ENCODE data around the gene HPD. TPM values are rescaled to one million over a fixed set of nuclear protein-coding genes. Genes with fewer than 3 reads are reported as not detected.
A peak's percentile ranks its signal among the peaks of the same experiment; 100 is the strongest.

Gene HPD
- polyA plus RNA-seq, 1 of the 3 experiments (the other 2 are of a cell fraction): 1.9 TPM

DNA sequence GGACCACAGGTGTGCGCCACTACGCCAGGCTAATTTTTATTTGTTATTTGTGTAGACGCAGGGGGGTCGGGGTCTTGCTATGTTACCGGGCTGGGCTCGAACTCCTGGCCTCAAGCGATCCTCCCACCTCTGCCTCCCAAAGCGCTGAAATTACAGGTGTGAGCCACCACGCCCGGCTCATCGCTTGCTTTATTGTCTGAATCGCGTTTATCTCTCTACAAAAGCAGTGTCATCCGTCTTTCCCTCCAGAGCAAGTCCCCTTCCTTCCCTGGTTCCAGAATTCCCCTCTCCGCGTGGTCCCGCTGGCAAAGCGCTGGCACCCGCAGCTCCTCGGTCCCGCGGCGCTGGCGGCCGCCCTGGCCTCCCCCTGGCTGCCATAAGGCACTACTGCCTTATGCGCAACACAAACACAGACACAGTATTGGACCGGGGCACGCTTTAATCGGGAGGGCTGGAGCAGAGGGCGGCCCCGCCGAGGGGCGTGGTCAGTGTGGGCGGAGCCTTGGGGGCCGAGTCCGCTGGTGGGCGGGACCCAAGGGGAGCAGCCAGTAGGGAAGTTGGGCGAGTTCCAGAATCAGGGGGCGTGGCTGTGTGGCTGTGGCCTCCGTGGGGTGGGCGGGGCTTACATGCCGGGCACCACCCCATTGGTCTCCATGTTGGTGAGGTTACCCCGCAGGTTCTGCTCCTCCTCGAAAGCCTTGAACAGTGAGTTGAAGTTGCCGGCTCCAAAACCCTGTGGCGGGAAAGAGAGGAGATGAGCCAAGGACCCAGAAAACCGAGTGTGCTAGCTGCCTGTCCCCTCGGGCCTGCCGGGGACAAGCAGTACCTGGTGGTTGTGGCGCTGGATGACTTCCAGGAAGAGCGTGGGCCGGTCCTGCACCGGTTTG lies 19.3 kb downstream of the HPD start:
- Histone ChIP-seq H3K9ac (peak overlapping the region; percentile 64), H3K9me3 (no peaks in the 10 kb centered on the region), H2AFZ (ENCODE audit: low read depth) (peak overlapping the region; percentile 95), H3K4me2 (peak overlapping the region; percentile 81), H3K79me2 (ENCODE audit: insufficient read depth) (no peaks in the 10 kb centered on the region), H3K4me1 (ENCODE audit: control insufficient read depth in 1 of 2, insufficient read depth in 2 of 2, low read depth in 1 of 2, low read length in 1 of 2) (no peaks in the 10 kb centered on the region; a peak in 1 of 4 replicates), H3F3A (replicated peaks; ENCODE audit: insufficient read depth) (peaks cover 5% of the 10 kb centered on the region), H4K20me1 (ENCODE audit: insufficient read depth) (no peaks in the 10 kb centered on the region), H3K4me3 (ENCODE audit: low read depth in 2 of 2, low read length in 1 of 2) (peak overlapping the region; percentile 57 to 74), H3K36me3 (replicated peaks in 1 of 2; ENCODE audit: control insufficient read depth in 1 of 2, insufficient read depth in 2 of 2, low read length in 1 of 2) (no peaks in the 10 kb centered on the region), H3K27ac (ENCODE audit: low read depth in 2 of 2, low read length in 1 of 2) (peak overlapping the region; percentile 32 to 48; a peak in 2 of 4 replicates), H3K9me2 (no peaks in the 10 kb centered on the region), H3K27me3 (ENCODE audit: insufficient read depth) (no peaks in the 10 kb centered on the region)
- DNase-seq: peak; percentile 99
- 14% methylated on average over 38 of the region's 53 CpGs for whole genome bisulfite sequencing (ENCODE audit: low lambda C conversion rate)
- ChIA-PET POLR2A (interaction anchor here (1.0 to 1.7 kb wide), 3 partner anchors 12 to 41 kb away, joined by 3 to 15 read pairs (median 3); no protein-coding TSS in a partner anchor), CTCF (interaction anchor here (0.7 to 7.6 kb wide), 10 partner anchors 12 to 141 kb away, joined by 3 to 49 read pairs (median 4); partner anchors contain the start of genes PSMD9 and RHOF)
- TF ChIP-seq CHD2 (IDR thresholded peaks at IDR 0.05; ENCODE audit: low read length, partially characterized antibody) (no peak), SIN3A (IDR thresholded peaks at IDR 0.05; ENCODE audit: borderline replicate concordance, low read depth, low read length) (0 out of 2 replicates have a peak, but pooled peaks have one; percentile 28), SMC3 (IDR thresholded peaks at IDR 0.05; ENCODE audit: low read depth, low read length) (peak; percentile 21; the same call in 1 of the 2 replicates), EZH2phosphoT487 (IDR thresholded peaks at IDR 0.05; ENCODE audit: borderline replicate concordance, low read depth) (no peak), MXI1 (IDR thresholded peaks at IDR 0.05; ENCODE audit: low read depth, low read length) (peak; percentile 61), POLR2AphosphoS5 (IDR thresholded peaks at IDR 0.05; ENCODE audit: low read depth, low read length) (peak; percentile 63), FOXJ3 (CRISPR knock-in tag; IDR thresholded peaks at IDR 0.05) (0 out of 2 replicates have a peak, but pooled peaks have one; percentile 14), NRF1 (IDR thresholded peaks at IDR 0.05; ENCODE audit: low read depth, low read length) (peak; percentile 34; the same call in 1 of the 2 replicates), TAF1 (IDR thresholded peaks at IDR 0.05; ENCODE audit: borderline replicate concordance, low read depth, low read length) (peak; percentile 17; the same call in 1 of the 2 replicates), MEF2A (IDR thresholded peaks at IDR 0.05; ENCODE audit: borderline replicate concordance, low read depth) (no peak)
- TF ChIP-seq, protein P1, sequence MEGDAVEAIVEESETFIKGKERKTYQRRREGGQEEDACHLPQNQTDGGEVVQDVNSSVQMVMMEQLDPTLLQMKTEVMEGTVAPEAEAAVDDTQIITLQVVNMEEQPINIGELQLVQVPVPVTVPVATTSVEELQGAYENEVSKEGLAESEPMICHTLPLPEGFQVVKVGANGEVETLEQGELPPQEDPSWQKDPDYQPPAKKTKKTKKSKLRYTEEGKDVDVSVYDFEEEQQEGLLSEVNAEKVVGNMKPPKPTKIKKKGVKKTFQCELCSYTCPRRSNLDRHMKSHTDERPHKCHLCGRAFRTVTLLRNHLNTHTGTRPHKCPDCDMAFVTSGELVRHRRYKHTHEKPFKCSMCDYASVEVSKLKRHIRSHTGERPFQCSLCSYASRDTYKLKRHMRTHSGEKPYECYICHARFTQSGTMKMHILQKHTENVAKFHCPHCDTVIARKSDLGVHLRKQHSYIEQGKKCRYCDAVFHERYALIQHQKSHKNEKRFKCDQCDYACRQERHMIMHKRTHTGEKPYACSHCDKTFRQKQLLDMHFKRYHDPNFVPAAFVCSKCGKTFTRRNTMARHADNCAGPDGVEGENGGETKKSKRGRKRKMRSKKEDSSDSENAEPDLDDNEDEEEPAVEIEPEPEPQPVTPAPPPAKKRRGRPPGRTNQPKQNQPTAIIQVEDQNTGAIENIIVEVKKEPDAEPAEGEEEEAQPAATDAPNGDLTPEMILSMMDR (IDR thresholded peaks at IDR 0.05): peak; percentile 40; the same call in 1 of the 2 replicates
- TF ChIP-seq, protein P2, sequence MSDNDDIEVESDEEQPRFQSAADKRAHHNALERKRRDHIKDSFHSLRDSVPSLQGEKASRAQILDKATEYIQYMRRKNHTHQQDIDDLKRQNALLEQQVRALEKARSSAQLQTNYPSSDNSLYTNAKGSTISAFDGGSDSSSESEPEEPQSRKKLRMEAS (IDR thresholded peaks at IDR 0.05; ENCODE audit: low read depth): peak; percentile 64; the same call in 1 of the 2 replicates

DNA sequence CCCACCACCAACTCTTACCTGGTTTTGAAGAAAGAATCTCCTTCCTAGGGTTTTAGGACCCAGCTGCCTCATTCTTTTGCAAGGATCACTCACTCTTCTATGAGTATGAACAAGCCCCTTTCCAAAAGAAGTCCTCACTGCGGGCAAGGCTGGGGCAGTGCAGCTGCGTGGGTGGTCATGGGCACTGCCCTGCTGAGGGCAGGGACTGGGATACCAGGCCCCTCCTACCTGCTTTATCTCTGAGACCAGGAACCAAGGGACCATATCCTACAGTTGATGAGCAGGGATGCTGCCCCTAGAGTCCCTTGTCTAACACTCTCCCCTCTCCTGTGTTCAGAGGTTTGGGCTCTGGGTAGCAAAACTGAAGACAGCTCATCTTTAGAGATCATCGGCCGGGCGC lies 20.5 kb downstream of the HPD start:
- 100% methylated on average over 3 of the region's 5 CpGs for WGBS (ENCODE audit: low lambda C conversion rate)
- Histone ChIP-seq H3K4me1 (ENCODE audit: control insufficient read depth in 1 of 2, insufficient read depth in 2 of 2, low read depth in 1 of 2, low read length in 1 of 2) (no peaks in the 10 kb centered on the region; a peak in 1 of 4 replicates), H3K36me3 (replicated peaks in 1 of 2; ENCODE audit: control insufficient read depth in 1 of 2, insufficient read depth in 2 of 2, low read length in 1 of 2) (no peaks in the 10 kb centered on the region), H3K9me3 (no peaks in the 10 kb centered on the region), H3K27ac (ENCODE audit: low read depth in 2 of 2, low read length in 1 of 2) (no peak overlapping the region), H3K27me3 (ENCODE audit: insufficient read depth) (no peaks in the 10 kb centered on the region), H4K20me1 (ENCODE audit: insufficient read depth) (no peaks in the 10 kb centered on the region), H3K9me2 (no peaks in the 10 kb centered on the region), H3K9ac (no peak overlapping the region), H3F3A (replicated peaks; ENCODE audit: insufficient read depth) (peaks cover 13% of the 10 kb centered on the region), H3K79me2 (ENCODE audit: insufficient read depth) (no peaks in the 10 kb centered on the region), H3K4me3 (ENCODE audit: low read depth in 2 of 2, low read length in 1 of 2) (no peak overlapping the region), H2AFZ (ENCODE audit: low read depth) (no peak overlapping the region), H3K4me2 (no peak overlapping the region)
- ChIA-PET CTCF (interaction anchor here (1.0 to 7.6 kb wide), 11 partner anchors 11 to 126 kb away, joined by 3 to 49 read pairs (median 5); partner anchors contain the start of genes PSMD9, RHOF and TMEM120B), POLR2A (interaction anchor here (0.6 to 1.7 kb wide), 2 partner anchors 11 to 32 kb away, joined by 4 to 15 read pairs; no protein-coding TSS in a partner anchor)
- TF ChIP-seq GATA2 (CRISPR knock-in tag; IDR thresholded peaks at IDR 0.05): no peak
- TF ChIP-seq, protein P3, sequence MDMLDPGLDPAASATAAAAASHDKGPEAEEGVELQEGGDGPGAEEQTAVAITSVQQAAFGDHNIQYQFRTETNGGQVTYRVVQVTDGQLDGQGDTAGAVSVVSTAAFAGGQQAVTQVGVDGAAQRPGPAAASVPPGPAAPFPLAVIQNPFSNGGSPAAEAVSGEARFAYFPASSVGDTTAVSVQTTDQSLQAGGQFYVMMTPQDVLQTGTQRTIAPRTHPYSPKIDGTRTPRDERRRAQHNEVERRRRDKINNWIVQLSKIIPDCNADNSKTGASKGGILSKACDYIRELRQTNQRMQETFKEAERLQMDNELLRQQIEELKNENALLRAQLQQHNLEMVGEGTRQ (IDR thresholded peaks at IDR 0.05; ENCODE audit: borderline replicate concordance, low read depth, low read length): no peak
- TF ChIP-seq, protein P2 (IDR thresholded peaks at IDR 0.05; ENCODE audit: low read depth): no peak
- TF ChIP-seq RFX5 (IDR thresholded peaks at IDR 0.05; ENCODE audit: low read length): no peak
- TF ChIP-seq NRF1 (IDR thresholded peaks at IDR 0.05; ENCODE audit: low read depth, low read length): no peak
- no peak for TF ChIP-seq EP300 (IDR thresholded peaks at IDR 0.05; ENCODE audit: borderline replicate concordance in 1 of 2, low read depth in 1 of 2, low read length in 1 of 2)
- TF ChIP-seq MEF2A (IDR thresholded peaks at IDR 0.05; ENCODE audit: borderline replicate concordance, low read depth): no peak
- TF ChIP-seq SIN3A (IDR thresholded peaks at IDR 0.05; ENCODE audit: borderline replicate concordance, low read depth, low read length): no peak
- no peak for TF ChIP-seq FOSL2 (IDR thresholded peaks at IDR 0.05; ENCODE audit: borderline replicate concordance, low read depth)
- no peak for TF ChIP-seq FOXJ3 (CRISPR knock-in tag; IDR thresholded peaks at IDR 0.05)
- no peak for TF ChIP-seq JUND (IDR thresholded peaks at IDR 0.05)
- TF ChIP-seq YY1 (IDR thresholded peaks at IDR 0.05; ENCODE audit: low read depth): no peak
- DNase-seq: no peak
